ENCODE data around the gene HAX1.
"Not testable (repeated sequence)": the region's sequence is repeated elsewhere in the genome, so short reads cannot be mapped to it uniquely, and the experiment has no call there.

The HAX1 gene

DNA sequence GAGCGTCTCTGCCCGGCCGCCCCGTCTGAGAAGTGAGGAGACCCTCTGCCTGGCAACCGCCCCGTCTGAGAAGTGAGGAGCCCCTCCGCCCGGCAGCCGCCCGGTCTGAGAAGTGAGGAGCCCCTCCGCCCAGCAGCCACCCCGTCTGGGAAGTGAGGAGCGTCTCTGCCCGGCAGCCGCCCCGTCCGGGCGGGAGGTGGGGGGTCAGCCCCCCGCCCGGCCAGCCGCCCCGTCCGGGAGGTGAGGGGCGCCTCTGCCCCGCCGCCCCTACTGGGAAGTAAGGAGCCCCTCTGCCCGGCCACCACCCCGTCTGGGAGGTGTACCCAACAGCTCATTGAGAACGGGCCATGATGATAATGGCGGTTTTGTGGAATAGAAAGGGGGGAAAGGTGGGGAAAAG, 15.2 kb downstream of the HAX1 start:
- not testable (repeated sequence) for H3K4me1 ChIP-seq (ENCODE audit: control insufficient read depth, insufficient read depth, low read length); H3K27me3 ChIP-seq (ENCODE audit: control insufficient read depth, insufficient read depth, low read length); H3K4me3 ChIP-seq (ENCODE audit: low read length); H3K4me2 ChIP-seq (ENCODE audit: low read length); H3K9me3 ChIP-seq (replicated peaks; ENCODE audit: low read length); H3K9ac ChIP-seq (ENCODE audit: low read depth, low read length); H3K36me3 ChIP-seq (ENCODE audit: insufficient read depth, low read length)

DNA sequence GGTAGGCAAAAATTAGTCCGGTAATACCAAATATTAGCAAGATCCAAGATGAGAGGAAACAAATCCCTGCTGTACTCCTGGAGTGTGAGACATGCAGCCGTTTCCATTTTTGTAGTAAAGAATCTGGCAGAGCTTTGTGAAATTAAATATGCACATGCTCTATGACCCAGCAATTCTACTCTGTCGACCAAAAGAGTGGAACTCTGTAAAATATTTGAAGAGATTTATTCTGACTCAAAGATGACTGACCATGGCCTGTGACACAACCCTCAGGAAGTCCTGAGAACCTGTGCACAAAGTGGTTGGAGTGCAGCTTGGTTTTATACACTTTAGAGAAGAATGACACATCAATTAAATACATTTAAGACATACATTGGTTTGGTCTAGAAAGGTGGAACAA, 16.2 kb downstream of the HAX1 start:
- Histone ChIP-seq H3K4me2 (ENCODE audit: low read length) (no peak overlapping the region), H3K4me3 (ENCODE audit: low read length) (no peak overlapping the region), H3K9me3 (replicated peaks; ENCODE audit: low read length) (no peaks in the 10 kb centered on the region), H3K27me3 (ENCODE audit: control insufficient read depth, insufficient read depth, low read length) (peaks cover 8% of the 10 kb centered on the region), H3K4me1 (ENCODE audit: control insufficient read depth, insufficient read depth, low read length) (no peaks in the 10 kb centered on the region), H3K36me3 (ENCODE audit: insufficient read depth, low read length) (no peaks in the 10 kb centered on the region), H3K9ac (ENCODE audit: low read depth, low read length) (no peak overlapping the region)

DNA sequence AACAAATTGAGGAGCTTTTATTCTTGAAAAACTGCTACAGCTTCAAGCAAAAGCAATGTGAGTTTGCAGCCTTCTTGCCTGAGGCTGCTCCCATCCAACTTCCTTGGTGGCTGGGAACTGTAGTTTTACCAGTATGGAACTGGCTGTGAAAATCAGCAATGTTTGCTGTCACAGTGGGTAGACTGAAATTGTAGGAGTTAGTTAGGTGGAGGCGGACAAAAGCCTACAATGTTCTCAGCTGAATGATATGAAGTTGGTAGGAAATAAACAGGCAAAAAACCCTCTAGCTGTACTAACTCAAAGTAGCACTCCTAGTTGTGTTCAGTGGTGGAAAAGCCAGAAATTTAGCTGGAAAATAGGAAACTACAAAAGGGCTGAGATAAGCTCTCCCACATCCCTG, 18.5 kb downstream of the HAX1 start:
- Histone ChIP-seq H3K36me3 (ENCODE audit: insufficient read depth, low read length) (no peaks in the 10 kb centered on the region), H3K9ac (ENCODE audit: low read depth, low read length) (no peak overlapping the region), H3K4me3 (ENCODE audit: low read length) (no peak overlapping the region), H3K27me3 (ENCODE audit: control insufficient read depth, insufficient read depth, low read length) (peaks cover 8% of the 10 kb centered on the region), H3K9me3 (replicated peaks; ENCODE audit: low read length) (no peaks in the 10 kb centered on the region), H3K4me2 (ENCODE audit: low read length) (no peak overlapping the region), H3K4me1 (ENCODE audit: control insufficient read depth, insufficient read depth, low read length) (no peaks in the 10 kb centered on the region)

DNA sequence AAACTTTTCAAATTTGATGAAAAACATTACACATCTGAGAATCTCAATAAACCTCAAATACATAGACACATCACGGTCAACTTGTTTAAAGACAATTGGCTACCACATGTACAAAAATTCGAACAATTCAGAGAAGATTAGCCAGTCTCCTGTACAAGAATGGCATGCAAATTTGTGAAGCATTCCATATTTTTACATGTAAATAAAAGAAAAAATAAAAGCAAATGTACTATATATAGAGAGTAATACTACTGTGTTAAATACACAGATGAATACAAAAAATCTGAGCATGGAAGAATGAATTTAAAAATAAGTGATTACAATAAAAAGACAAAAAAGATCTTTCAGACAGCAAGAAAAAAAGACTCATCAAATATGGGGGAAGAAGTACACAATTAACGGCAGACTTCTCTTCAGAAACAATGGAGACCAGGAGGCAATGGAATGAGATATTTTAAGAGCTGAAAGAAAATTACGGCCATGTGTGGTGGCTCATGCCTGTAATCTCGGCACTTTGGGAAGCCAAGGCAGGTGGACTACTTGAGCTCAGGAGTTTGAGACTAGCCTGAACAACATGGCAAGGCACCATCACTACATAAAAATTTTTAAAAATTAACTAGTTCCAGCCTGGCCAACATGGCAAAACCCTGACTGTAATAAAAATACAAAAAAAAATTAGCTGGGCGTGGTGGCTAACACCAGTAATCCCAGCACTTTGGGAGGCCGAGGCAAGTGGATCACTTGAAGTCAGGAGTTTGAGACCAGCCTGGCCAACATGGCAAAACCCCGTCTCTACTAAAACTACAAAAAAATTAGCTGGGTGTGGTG, 23.2 kb downstream of the HAX1 start:
- peaks cover 8% of the 10 kb centered on the region for H3K27me3 ChIP-seq (ENCODE audit: control insufficient read depth, insufficient read depth, low read length)
- no peaks in the 10 kb centered on the region for H3K36me3 ChIP-seq (ENCODE audit: insufficient read depth, low read length)
- H3K9me3 ChIP-seq (replicated peaks; ENCODE audit: low read length): no peaks in the 10 kb centered on the region
- H3K4me2 ChIP-seq (ENCODE audit: low read length): no peak overlapping the region
- no peak overlapping the region for H3K9ac ChIP-seq (ENCODE audit: low read depth, low read length)
- no peaks in the 10 kb centered on the region for H3K4me1 ChIP-seq (ENCODE audit: control insufficient read depth, insufficient read depth, low read length)
- no peak overlapping the region for H3K4me3 ChIP-seq (ENCODE audit: low read length)

DNA sequence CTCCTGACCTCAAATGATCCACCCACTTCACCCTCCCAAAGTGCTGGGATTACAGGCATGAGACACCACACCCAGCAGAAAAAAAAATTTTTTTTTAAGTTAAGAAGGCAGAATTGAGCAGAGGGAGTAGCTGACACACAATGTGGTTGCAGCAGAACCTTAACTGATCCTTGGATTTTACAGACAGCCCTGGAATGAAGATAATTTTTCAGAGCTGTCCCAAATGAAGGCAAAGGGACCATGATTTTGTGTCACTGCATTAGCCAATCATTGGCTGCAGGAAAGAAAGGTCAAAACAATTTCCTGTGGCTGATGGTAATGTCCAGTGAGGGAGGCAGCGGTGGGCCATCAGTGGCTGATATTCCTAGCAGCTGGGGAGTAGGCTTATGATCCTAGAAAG, 29.2 kb downstream of the HAX1 start:
- H3K9me3 ChIP-seq (replicated peaks; ENCODE audit: low read length): no peaks in the 10 kb centered on the region
- peaks cover 6% of the 10 kb centered on the region for H3K27me3 ChIP-seq (ENCODE audit: control insufficient read depth, insufficient read depth, low read length)
- no peak overlapping the region for H3K4me3 ChIP-seq (ENCODE audit: low read length)
- no peaks in the 10 kb centered on the region for H3K36me3 ChIP-seq (ENCODE audit: insufficient read depth, low read length)
- H3K4me1 ChIP-seq (ENCODE audit: control insufficient read depth, insufficient read depth, low read length): no peaks in the 10 kb centered on the region
- H3K9ac ChIP-seq (ENCODE audit: low read depth, low read length): no peak overlapping the region
- H3K4me2 ChIP-seq (ENCODE audit: low read length): no peak overlapping the region

DNA sequence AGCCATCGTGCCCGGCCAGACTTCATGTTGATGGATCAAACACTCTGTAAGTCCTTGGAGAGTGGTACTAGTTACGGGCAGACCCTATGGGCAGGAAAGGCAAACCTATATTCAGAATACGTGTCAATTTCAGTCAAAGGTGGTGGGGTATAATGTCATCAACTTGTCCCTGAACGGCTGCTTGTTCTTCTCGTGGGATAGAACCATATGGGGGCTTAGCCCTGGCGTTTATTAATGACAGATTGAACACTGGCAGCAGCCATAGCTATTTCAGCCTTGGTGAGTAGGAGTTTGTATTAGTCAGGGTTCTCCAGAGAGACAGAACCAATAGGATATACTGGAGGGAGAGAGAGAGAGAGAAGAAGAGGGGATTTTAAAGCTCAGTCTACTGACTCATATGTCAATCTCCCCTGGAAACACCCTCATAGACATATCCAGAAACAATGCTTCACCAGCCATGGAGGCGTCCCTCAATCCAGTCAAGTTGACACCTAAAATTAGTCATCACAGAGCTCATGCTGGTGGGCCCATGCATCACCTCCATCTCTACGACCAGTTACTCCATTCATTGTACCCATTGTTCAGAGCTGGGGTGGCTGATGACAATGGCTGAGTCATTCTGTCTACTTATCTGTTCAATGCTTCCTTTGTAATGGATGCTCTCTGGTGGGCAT, 32.4 kb downstream of the HAX1 start:
- no peaks in the 10 kb centered on the region for H3K4me1 ChIP-seq (ENCODE audit: control insufficient read depth, insufficient read depth, low read length)
- H3K27me3 ChIP-seq (ENCODE audit: control insufficient read depth, insufficient read depth, low read length): peaks cover 6% of the 10 kb centered on the region
- no peaks in the 10 kb centered on the region for H3K9me3 ChIP-seq (replicated peaks; ENCODE audit: low read length)
- H3K4me3 ChIP-seq (ENCODE audit: low read length): no peak overlapping the region
- H3K4me2 ChIP-seq (ENCODE audit: low read length): no peak overlapping the region
- H3K9ac ChIP-seq (ENCODE audit: low read depth, low read length): no peak overlapping the region
- H3K36me3 ChIP-seq (ENCODE audit: insufficient read depth, low read length): no peaks in the 10 kb centered on the region

DNA sequence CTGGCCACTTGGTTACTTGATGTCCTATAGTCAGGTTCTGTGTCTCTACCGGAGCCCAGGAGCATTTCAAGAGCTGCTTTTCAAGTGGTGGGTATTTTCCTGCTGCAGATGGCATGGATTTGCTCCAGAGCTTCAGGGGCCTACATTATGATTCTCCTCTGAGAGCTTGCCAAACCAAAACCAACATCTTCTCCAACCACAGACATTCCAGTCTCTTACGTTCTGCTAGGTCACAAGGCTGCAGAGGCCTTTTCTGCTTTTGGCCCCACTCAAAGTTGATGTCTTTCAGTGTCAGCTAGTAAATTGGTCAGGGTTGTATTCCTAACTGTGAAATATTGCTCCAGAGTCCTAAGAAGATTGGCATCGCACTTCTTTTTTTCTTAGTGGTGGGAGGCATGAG, 33.7 kb downstream of the HAX1 start:
- no peak overlapping the region for H3K4me2 ChIP-seq (ENCODE audit: low read length)
- no peak overlapping the region for H3K9ac ChIP-seq (ENCODE audit: low read depth, low read length)
- no peak overlapping the region for H3K4me3 ChIP-seq (ENCODE audit: low read length)
- H3K27me3 ChIP-seq (ENCODE audit: control insufficient read depth, insufficient read depth, low read length): peaks cover 6% of the 10 kb centered on the region
- no peaks in the 10 kb centered on the region for H3K36me3 ChIP-seq (ENCODE audit: insufficient read depth, low read length)
- H3K4me1 ChIP-seq (ENCODE audit: control insufficient read depth, insufficient read depth, low read length): no peaks in the 10 kb centered on the region
- H3K9me3 ChIP-seq (replicated peaks; ENCODE audit: low read length): no peaks in the 10 kb centered on the region

DNA sequence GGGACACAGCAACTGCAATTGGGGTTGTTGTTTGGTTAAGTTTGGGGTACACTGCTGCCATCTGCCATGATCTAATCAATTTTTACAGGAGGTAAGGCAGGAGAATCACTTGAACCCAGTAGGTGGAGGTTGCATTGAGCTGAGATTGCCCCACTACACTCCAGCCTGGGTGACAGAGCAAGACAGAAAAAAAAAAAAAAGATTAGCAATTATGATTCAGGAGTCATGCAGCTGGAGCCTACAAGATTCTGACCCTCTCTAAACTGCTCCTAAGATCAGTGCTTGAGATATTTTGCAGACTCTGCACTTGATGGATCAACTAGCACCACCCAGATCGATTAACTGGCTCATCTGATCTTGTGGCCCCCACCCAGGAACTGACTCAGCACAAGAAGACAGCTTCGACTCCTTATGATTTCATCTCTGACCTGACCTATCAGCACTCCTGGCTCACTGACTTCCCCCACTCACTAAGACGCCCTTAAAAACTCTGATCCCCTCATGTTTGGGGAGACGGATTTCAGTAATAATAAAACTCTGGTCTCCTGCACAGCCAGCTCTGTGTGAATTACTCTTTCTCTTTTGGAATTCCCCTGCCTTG, 35.3 kb downstream of the HAX1 start:
- not testable (repeated sequence) for H3K9ac ChIP-seq (ENCODE audit: low read depth, low read length); H3K4me1 ChIP-seq (ENCODE audit: control insufficient read depth, insufficient read depth, low read length); H3K27me3 ChIP-seq (ENCODE audit: control insufficient read depth, insufficient read depth, low read length); H3K4me3 ChIP-seq (ENCODE audit: low read length); H3K36me3 ChIP-seq (ENCODE audit: insufficient read depth, low read length); H3K9me3 ChIP-seq (replicated peaks; ENCODE audit: low read length); H3K4me2 ChIP-seq (ENCODE audit: low read length)

DNA sequence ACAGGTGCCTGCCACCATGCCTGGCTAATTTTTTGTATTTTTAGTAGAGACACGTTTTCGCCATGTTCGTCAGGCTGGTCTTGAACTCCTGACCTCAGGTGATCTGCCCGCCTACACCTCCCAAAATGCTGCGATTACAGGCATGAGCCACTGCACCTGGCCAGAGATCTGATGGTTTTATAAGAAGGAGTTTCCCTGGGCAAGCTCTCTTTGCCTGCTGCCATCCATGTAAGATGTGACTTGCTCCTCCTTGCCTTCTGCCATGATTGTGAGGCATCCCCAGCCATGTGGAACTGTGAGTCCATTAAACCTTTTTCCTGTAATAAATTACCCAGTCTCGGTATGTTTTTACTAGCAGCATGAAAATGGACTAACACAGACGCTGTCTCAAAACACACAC, 36.7 kb downstream of the HAX1 start:
- H3K4me3 ChIP-seq (ENCODE audit: low read length); H3K9ac ChIP-seq (ENCODE audit: low read depth, low read length); H3K36me3 ChIP-seq (ENCODE audit: insufficient read depth, low read length); H3K9me3 ChIP-seq (replicated peaks; ENCODE audit: low read length); H3K4me2 ChIP-seq (ENCODE audit: low read length); H3K4me1 ChIP-seq (ENCODE audit: control insufficient read depth, insufficient read depth, low read length): not testable (repeated sequence)
- H3K27me3 ChIP-seq (ENCODE audit: control insufficient read depth, insufficient read depth, low read length): peaks cover 14% of the 10 kb centered on the region

DNA sequence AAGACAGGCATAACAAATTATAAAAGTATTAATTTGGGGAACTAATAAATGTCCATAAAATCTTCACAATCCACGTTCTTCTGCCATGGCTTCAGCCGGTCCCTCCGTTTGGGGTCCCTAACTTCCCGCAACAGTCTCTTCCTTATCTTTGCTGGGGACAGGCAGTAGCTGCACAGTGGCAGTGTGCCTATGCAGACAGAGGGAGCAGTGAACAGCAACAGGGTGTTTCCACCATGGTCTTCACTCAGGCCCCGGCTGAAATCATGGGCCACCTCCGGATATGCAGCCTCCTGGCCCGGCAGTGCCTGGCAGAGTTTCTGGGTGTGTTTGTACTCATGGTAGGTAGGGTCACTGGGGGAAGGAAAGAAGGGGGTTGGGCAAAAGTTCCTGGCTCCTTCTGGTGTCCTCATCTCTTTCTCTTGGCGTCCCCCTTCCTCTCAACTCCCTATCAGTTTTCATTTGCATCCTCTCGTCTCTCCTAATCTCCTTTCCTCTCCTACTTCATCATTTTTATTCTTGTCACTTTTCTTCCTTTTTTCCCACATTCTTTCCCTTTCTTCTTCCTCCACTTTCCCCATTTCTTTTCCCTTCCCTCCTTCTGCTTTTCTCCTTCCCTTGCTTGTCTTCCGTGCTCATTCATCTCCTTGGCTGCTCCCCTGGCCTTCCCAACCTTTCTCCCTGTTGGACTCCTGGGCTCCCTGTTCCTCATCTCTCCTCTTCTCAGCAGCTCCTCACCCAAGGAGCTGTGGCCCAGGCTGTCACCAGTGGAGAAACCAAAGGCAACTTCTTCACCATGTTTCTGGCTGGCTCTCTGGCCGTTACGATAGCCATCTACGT, 40.0 kb downstream of the HAX1 start:
- H3K27me3 ChIP-seq (ENCODE audit: control insufficient read depth, insufficient read depth, low read length): peaks cover 12% of the 10 kb centered on the region
- H3K36me3 ChIP-seq (ENCODE audit: insufficient read depth, low read length); H3K4me3 ChIP-seq (ENCODE audit: low read length); H3K9me3 ChIP-seq (replicated peaks; ENCODE audit: low read length); H3K9ac ChIP-seq (ENCODE audit: low read depth, low read length); H3K4me1 ChIP-seq (ENCODE audit: control insufficient read depth, insufficient read depth, low read length); H3K4me2 ChIP-seq (ENCODE audit: low read length): not testable (repeated sequence)

DNA sequence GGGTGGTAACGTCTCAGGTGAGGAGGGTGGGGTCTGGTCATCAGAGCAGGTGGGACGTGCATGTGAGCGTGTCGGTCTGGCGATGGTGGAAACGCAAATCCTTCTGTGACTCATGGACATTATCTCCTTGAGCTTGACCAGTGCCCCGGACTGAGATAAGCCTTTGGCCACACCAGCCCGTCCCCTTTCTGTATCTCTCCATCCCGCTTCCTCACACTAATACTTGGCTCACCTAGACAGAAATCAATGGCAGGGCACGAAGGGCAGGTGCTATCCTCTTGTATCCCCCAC, 40.6 kb downstream of the HAX1 start:
- no peak overlapping the region for H3K4me2 ChIP-seq (ENCODE audit: low read length)
- H3K4me1 ChIP-seq (ENCODE audit: control insufficient read depth, insufficient read depth, low read length): no peaks in the 10 kb centered on the region
- H3K9ac ChIP-seq (ENCODE audit: low read depth, low read length): no peak overlapping the region
- no peaks in the 10 kb centered on the region for H3K36me3 ChIP-seq (ENCODE audit: insufficient read depth, low read length)
- H3K27me3 ChIP-seq (ENCODE audit: control insufficient read depth, insufficient read depth, low read length): peaks cover 15% of the 10 kb centered on the region
- no peaks in the 10 kb centered on the region for H3K9me3 ChIP-seq (replicated peaks; ENCODE audit: low read length)
- no peak overlapping the region for H3K4me3 ChIP-seq (ENCODE audit: low read length)

Measured in skeletal muscle satellite cell (primary cell).